GM18873 (cell line): ENCODE results near the gene RELN.

Source experiments
- ATAC-seq: cut with Tn5 transposase; IDR thresholded peaks from one replicate; pipeline ENCODE4 v1.9.1; 2021; ENCODE audit warnings: mild to moderate bottlenecking, moderate library complexity, moderate number of reproducible peaks; ENCODE audit not compliant: unreplicated experiment, low FRiP score

The RELN gene

GRCh38 chr7:103991406-103991805, 1.9 kb upstream of the RELN start:
- no peak for ATAC-seq

- no peak for ATAC-seq
Measured at GRCh38 chr7:103990991-103991390, 1.5 kb upstream of the RELN start.

GRCh38 chr7:103989785-103990767, 618 bp upstream of the RELN start:
- ATAC-seq = no peak

GRCh38 chr7:103988468-103989199, 824 bp downstream of the RELN start:
- ATAC-seq = no peak

GRCh38 chr7:103987451-103987850, 2.0 kb downstream of the RELN start:
- ATAC-seq = no peak

- ATAC-seq = no peak
Measured at GRCh38 chr7:103985565-103986126, 3.8 kb downstream of the RELN start.

- ATAC-seq = no peak
Measured at GRCh38 chr7:103984050-103984449, 5.4 kb downstream of the RELN start.

- no peak for ATAC-seq
Measured at GRCh38 chr7:103983201-103983977, 6.1 kb downstream of the RELN start.

- no peak for ATAC-seq
Measured at GRCh38 chr7:103981003-103981423, 8.4 kb downstream of the RELN start.

- ATAC-seq = no peak
Measured at GRCh38 chr7:103972779-103973434, 16.6 kb downstream of the RELN start.

- no peak for ATAC-seq
Measured at GRCh38 chr7:103967401-103967800, 22.1 kb downstream of the RELN start.

GRCh38 chr7:103966593-103967277, 22.7 kb downstream of the RELN start:
- no peak for ATAC-seq

GRCh38 chr7:103964269-103964668, 25.2 kb downstream of the RELN start:
- ATAC-seq = no peak

GRCh38 chr7:103962070-103962469, 27.4 kb downstream of the RELN start:
- ATAC-seq = no peak

- no peak for ATAC-seq
Measured at GRCh38 chr7:103958284-103958818, 31.1 kb downstream of the RELN start.

- no peak for ATAC-seq
Measured at GRCh38 chr7:103955985-103956384, 33.5 kb downstream of the RELN start.

GRCh38 chr7:103952408-103952807, 37.0 kb downstream of the RELN start:
- no peak for ATAC-seq

- no peak for ATAC-seq
Measured at GRCh38 chr7:103951311-103951710, 38.1 kb downstream of the RELN start.

GRCh38 chr7:103949374-103949773, 40.1 kb downstream of the RELN start:
- ATAC-seq = no peak
